GM12873 (cell line): Measurements from ENCODE around the gene TP53I11.

Source experiments
- TF ChIP-seq, protein P1 (sequence below): IDR thresholded peaks from 2 replicates; pipeline ENCODE4 v1.5.1; 2012; ENCODE audit warnings: low read depth, mild to moderate bottlenecking, moderate library complexity, low read length, control low read depth; ENCODE audit not compliant: insufficient read depth; ENCODE audit errors: missing control alignments

TP53I11 gene

GRCh38 chr11:44889266-44889665 lies 61.4 kb downstream of the TP53I11 start:
- TF ChIP-seq, protein P1, sequence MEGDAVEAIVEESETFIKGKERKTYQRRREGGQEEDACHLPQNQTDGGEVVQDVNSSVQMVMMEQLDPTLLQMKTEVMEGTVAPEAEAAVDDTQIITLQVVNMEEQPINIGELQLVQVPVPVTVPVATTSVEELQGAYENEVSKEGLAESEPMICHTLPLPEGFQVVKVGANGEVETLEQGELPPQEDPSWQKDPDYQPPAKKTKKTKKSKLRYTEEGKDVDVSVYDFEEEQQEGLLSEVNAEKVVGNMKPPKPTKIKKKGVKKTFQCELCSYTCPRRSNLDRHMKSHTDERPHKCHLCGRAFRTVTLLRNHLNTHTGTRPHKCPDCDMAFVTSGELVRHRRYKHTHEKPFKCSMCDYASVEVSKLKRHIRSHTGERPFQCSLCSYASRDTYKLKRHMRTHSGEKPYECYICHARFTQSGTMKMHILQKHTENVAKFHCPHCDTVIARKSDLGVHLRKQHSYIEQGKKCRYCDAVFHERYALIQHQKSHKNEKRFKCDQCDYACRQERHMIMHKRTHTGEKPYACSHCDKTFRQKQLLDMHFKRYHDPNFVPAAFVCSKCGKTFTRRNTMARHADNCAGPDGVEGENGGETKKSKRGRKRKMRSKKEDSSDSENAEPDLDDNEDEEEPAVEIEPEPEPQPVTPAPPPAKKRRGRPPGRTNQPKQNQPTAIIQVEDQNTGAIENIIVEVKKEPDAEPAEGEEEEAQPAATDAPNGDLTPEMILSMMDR, result no peak

GRCh38 chr11:44887636-44888035 lies 63.0 kb downstream of the TP53I11 start:
- TF ChIP-seq, protein P1, result no peak

DNA sequence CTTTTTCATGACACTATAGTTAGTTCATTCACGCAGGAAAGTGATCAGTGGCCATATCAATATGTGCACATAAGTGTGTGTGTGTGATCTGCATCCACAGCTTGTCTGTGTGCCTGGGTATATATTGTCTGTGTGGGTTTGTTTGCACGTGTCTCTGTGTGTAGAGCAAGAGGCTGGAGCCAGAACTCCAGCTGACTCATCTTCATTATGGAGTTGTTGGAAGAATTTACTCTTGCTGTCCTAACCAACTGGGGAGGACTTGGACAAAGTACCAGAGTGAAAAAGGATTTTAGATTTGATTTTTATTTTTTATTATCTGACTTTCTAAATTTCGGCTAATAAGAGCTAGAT lies 63.9 kb downstream of the TP53I11 start:
- TF ChIP-seq, protein P1, result no peak

DNA sequence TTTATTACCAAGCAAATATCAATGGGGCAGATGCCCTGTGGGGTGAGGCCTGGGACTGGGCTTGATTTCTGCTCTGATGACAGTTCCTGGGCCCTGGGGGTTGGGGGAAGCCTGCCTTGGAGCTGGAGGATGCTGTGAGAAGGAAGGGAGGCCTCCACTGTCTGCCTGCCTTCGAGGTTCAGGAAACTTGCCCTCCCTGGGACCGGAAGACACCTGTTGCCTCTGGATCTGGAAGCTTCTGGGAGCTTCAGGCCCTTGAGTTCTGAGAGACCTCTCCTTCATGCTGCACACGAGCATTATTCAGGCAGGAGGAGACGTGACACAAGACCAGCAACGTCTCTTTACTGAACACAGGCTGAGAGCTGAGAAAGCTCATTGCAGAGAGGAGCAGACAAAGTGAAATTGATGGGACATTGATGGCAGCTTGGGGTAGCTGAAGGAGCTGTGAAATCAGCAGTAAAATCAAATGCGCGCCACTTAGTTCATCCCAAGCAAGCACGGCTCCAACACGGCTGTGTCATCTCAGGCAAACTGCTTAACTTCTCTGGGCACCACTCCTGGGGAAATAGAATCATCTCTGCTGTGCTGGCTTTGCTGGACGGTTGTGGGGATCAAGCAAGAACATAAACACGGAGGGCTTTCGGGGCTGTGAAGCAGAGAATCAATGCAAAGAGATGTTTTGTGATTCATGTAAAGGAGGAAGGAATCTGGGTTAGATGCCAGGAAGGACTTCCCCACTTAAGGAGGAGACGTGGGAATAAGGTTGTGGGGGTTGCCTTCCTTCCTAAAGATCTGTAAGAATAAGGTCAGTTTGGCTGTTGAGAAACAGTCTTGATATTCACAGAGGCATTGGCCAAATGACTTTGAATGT lies 64.5 kb downstream of the TP53I11 start:
- TF ChIP-seq, protein P1, result no peak

GRCh38 chr11:44885065-44885810 lies 65.4 kb downstream of the TP53I11 start:
- TF ChIP-seq, protein P1, result no peak

GRCh38 chr11:44884056-44884455 lies 66.6 kb downstream of the TP53I11 start:
- TF ChIP-seq, protein P1, result no peak

GRCh38 chr11:44883277-44883676 lies 67.4 kb downstream of the TP53I11 start:
- TF ChIP-seq, protein P1, result no peak
